Ascending aorta (tissue), 2 donors: Measurements from ENCODE around the gene FABP2. TPM values are rescaled to one million over a fixed set of nuclear protein-coding genes. Genes with fewer than 3 reads are reported as not detected.

Experiments
- DNase-seq, 2 donors: peaks; one replicate each; pipeline ENCODE4 v3.0.0-alpha.2; 2019; ENCODE audit warnings: low spot score in 2 of 2
- H3K27ac ChIP-seq, 2 donors: fragments of 200-600 bp; sonication (generic); one replicate each; pipeline ENCODE4 v1.5.1; 2016 to 2017; ENCODE audit warnings: mild to moderate bottlenecking in 1 of 2
- H3K27me3 ChIP-seq: fragments of 200-600 bp; sonication (generic); one replicate; pipeline ENCODE4 v1.5.1; 2017
- H3K36me3 ChIP-seq, 2 donors: fragments of 200-600 bp; sonication (generic); one replicate each; pipeline ENCODE4 v1.5.1; 2016
- H3K4me1 ChIP-seq, 2 donors: fragments of 200-600 bp; sonication (generic); one replicate each; pipeline ENCODE4 v1.5.1; 2016 to 2017; ENCODE audit warnings: mild to moderate bottlenecking in 1 of 2
- H3K4me3 ChIP-seq, 2 donors: fragments of 200-600 bp; sonication (generic); one replicate each; pipeline ENCODE4 v1.5.1; 2016 to 2017; ENCODE audit warnings: mild to moderate bottlenecking in 1 of 2
- H3K9me3 ChIP-seq, 2 donors: fragments of 200-600 bp; sonication (generic); one replicate each; pipeline ENCODE4 v1.5.1; 2016
- CTCF ChIP-seq, 3 experiments: fragments of 200-600 bp in 2 of 3; fragments of 450-650 bp in 1 of 3; sonication (generic) in 2 of 3; IDR thresholded peaks; one replicate each; pipeline ENCODE4 v1.5.1; 2016 to 2019; ENCODE audit warnings: antibody characterized with exemption in 3 of 3, mild to moderate bottlenecking in 1 of 3, moderate library complexity in 1 of 3
- intact Hi-C: fragments of 100-400 bp; cut with DNase I; formaldehyde crosslinking; loops from one replicate; pipeline ENCODE4 v1.15.1; 2023
- total RNA-seq: library from RNA; depleted of rRNA; stranded (reverse); fragments of >200 nt; gene quantifications from one replicate; pipeline ENCODE4 v1.1.0, GENCODE V29; 2016

FABP2 gene
- total RNA-seq, 1 donor from 2014 or later, result not detected

- intact Hi-C loops, result no loop called here
- Histone ChIP-seq H3K9me3 (no peaks in the 10 kb centered on the region), H3K36me3 (no peaks in the 10 kb centered on the region), H3K4me1 (peaks cover 0 to 6% of the 10 kb centered on the region in 2 donors), H3K27ac (no peak overlapping the region), H3K27me3 (no peaks in the 10 kb centered on the region), H3K4me3 (no peak overlapping the region)
- no peak for TF ChIP-seq CTCF (IDR thresholded peaks at IDR 0.05)
- DNase-seq, result no peak
Observed at GRCh38 chr4:119303587-119304305, 18.2 kb downstream of the FABP2 start.

DNA sequence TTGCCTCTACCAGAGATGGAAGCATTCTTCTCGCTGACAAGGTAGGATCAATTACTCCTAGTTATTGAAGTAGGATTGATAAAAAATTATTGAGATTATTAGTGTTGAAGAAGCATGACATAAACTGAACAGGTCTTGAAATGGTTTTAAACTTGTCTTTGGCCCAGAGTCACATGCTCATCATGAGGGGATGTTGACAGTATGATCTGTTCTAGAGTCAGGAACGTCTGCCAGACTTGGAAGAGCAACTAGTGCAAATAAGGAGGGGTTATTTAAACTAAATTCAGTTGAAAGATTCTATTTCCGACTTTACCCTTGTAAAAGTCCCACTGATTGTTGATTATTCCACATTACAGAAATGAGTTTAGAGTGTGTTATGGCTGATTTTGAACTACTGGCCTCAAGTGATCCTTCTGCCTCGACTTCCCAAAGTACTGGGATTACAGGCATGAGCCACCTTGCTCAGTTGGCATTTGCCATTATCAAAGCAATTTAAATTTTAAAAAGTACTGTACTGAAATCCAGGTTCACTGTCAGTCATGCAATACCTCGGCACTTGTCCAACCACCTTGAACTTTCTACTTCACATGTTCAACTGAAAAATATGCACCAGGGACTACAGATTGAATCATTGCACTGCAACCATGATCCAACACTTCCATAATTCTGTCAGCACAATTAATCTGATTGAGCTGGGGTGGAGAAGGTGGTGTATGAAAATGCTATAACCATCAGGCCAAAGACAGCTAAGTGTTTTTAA is 19.7 kb downstream of the FABP2 start:
- no peak for DNase-seq
- intact Hi-C loops, result no loop called here

GRCh38 chr4:119300101-119300978 is 21.6 kb downstream of the FABP2 start:
- Histone ChIP-seq H3K36me3 (peaks cover 9 to 17% of the 10 kb centered on the region in 2 donors), H3K27me3 (no peaks in the 10 kb centered on the region), H3K27ac (peak overlapping the region; percentile 92 to 94), H3K4me3 (peak overlapping the region; percentile 84 to 88), H3K9me3 (no peaks in the 10 kb centered on the region), H3K4me1 (peaks cover 0 to 27% of the 10 kb centered on the region in 2 donors)
- no peak for TF ChIP-seq CTCF (IDR thresholded peaks at IDR 0.05)
- peak; percentile 77 to 96 for DNase-seq
- intact Hi-C loops, result no loop called here

More for the DNA sequence above, 19.7 kb downstream of the FABP2 start:
- Histone ChIP-seq H3K9me3 (no peaks in the 10 kb centered on the region), H3K36me3 (peaks cover 0 to 6% of the 10 kb centered on the region in 2 donors), H3K4me3 (no peak overlapping the region), H3K27ac (no peak overlapping the region), H3K4me1 (peaks cover 0 to 20% of the 10 kb centered on the region in 2 donors), H3K27me3 (no peaks in the 10 kb centered on the region)
- no peak for TF ChIP-seq CTCF (IDR thresholded peaks at IDR 0.05)

DNA sequence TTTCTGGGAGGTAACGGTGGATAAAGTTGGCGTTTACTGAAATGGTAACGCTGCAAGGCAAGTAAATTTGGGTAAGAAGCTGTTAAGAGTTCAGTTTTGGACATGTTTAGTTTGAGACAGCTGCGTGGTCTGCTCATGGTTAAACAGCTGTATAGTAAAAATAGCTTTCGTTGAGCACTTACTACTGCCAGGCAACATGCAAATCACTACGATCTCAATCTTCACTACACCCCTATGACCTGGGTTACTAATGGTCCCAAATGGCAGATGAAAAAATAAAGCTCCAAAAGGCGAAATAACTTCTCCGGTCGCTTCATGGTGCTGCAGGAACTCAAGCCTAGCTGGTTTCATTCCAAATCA is 22.2 kb downstream of the FABP2 start:
- no peaks in the 10 kb centered on the region for H3K9me3 ChIP-seq
- intact Hi-C loops, result no loop called here
- peaks cover 9 to 17% of the 10 kb centered on the region in 2 donors for H3K36me3 ChIP-seq
- no peaks in the 10 kb centered on the region for H3K27me3 ChIP-seq
- peak overlapping the region; percentile 92 to 94 for H3K27ac ChIP-seq
- peaks cover 0 to 27% of the 10 kb centered on the region in 2 donors for H3K4me1 ChIP-seq
- DNase-seq, result no peak
- TF ChIP-seq CTCF (IDR thresholded peaks at IDR 0.05), result no peak
- peak overlapping the region; percentile 84 to 88 for H3K4me3 ChIP-seq

DNA sequence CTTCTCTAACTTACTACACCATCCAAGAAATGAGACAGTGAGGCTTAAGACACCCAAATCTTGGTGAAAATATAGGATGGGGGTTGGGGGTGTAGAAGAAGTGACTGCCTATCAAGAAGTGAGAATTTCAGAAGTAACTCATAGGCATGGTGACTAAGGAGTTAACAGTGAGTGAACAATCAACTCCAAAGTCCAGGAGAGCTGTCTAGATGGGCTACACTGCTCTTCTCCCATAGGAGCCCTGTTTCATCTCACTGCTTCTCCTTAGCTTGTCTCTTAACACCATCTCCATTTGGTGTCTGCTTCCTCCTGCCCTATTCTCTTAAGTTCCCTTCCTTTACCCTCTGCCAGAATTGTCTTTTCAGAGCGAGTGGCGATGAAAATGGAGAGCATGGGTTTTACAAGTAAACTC is 22.7 kb downstream of the FABP2 start:
- Histone ChIP-seq H3K9me3 (no peaks in the 10 kb centered on the region), H3K27ac (peak overlapping the region; percentile 92 to 94), H3K36me3 (peaks cover 9 to 17% of the 10 kb centered on the region in 2 donors), H3K4me3 (peak overlapping the region; percentile 84 to 88), H3K27me3 (no peaks in the 10 kb centered on the region), H3K4me1 (peaks cover 0 to 27% of the 10 kb centered on the region in 2 donors)
- intact Hi-C loops, result no loop called here
- DNase-seq, result no peak
- no peak for TF ChIP-seq CTCF (IDR thresholded peaks at IDR 0.05)
